Glomerular endothelial cell (primary cell): ENCODE measurements around the gene MYH16. TPM values are rescaled to one million over a fixed set of nuclear protein-coding genes. Genes with fewer than 3 reads are reported as not detected.
"Not testable (repeated sequence)": the region's sequence is repeated elsewhere in the genome, so short reads cannot be mapped to it uniquely, and the experiment has no call there.

Experiments
- DNase-seq: peaks from one replicate; pipeline ENCODE4 v3.0.0-alpha.2; 2011; ENCODE audit warnings: low read depth, low spot score; ENCODE audit errors: extremely low read depth
- total RNA-seq: library from RNA; depleted of rRNA; stranded (reverse); fragments of >200 nt; gene quantifications from 2 replicates; pipeline ENCODE4 v1.2.3, GENCODE V29; 2015

Gene MYH16
- total RNA-seq, 1 donor from 2014 or later, result 0.12 TPM

DNA sequence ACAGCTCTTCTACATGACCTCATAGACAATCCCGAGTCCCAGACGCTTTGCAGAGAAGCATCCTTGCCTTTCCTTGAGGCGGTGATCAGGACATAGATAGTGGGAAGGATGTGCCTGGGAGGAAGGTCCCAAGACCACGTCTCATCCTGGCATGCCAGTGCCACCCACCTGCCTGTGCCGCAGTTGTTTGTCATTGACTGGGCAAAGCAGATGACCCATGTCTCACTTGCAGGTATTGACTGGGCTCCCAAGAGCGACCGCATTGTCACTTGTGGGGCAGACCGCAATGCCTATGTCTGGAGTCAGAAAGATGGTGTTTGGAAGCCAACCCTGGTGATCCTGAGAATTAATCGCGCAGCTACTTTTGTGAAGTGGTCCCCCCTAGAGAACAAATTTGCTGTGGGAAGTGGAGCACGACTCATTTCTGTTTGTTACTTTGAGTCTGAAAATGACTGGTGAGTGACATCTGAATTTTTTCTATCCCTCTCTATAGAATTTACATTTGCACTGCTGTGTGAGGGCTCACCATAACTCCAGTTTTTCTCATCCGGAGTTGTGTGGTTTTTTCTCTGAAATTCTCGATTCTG is 71.5 kb downstream of the MYH16 start:
- no peak for DNase-seq

DNA sequence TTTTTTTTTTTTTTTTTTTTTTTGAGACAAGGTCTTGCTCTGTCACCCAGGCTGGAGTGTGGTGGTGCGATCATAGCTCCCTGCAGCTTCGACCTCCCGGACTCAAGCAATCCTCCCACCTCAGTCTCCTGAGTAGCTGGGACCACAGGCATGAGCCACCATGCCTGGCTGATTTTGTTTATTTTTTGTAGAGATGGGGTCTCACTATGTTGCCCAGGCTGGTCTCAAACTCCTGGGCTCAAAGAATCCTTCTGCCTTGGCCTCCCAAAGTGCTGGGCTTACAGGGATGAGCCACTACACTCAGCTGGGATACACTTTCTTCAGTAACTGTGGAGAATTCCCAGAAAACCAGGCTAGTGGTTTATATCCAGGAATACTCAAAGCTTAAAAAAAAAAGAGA is 78.0 kb downstream of the MYH16 start:
- not testable (repeated sequence) for DNase-seq

DNA sequence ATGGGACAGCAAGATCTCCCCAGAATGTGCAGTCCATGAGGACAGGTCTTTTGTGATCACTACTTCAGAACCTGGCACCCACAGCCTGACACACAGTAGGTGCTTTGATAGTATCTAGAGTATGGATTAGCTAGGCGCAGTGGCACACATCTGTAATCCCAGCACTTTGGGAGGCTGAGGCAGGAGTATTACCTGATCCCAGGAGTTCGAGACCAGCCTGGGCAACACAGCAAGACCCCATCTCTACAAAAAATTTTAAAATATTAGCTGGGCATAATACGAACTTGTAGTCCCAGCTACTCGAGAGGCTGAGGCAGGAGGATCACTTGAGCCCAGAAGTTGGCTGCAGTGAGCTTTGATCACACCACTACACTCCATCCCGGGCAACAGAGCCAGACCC is 79.6 kb downstream of the MYH16 start:
- DNase-seq, result no peak

- no peak for DNase-seq
These were observed 82.5 kb downstream of the MYH16 start for GRCh38 chr7:99355098-99355497.

GRCh38 chr7:99357701-99358490 is 85.3 kb downstream of the MYH16 start:
- no peak for DNase-seq

DNA sequence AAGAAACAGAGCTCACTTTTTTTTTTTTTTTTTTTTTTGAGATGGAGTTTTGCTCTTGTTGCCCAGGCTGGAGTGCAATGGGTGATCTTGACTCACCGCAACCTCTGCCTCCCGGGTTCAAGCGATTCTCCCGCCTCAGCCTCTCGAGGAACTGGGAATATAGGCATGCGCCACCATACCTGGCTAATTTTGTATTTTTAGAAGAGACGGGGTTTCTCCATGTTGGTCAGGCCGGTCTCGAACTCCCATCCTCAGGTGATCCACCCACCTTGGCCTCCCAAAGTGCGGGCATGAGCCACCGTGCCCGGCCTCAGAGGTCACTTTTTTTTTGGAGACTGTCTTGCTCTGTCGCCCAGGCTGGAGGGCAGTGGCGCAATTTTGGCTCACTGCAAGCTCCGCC is 85.9 kb downstream of the MYH16 start:
- DNase-seq, result not testable (repeated sequence)

GRCh38 chr7:99359465-99360154 is 87.0 kb downstream of the MYH16 start:
- DNase-seq, result no peak

Other genes with a start within 250 kb of the MYH16 start
- 17.3 and 25.0 TPM in 2 replicates for gene SMURF1, start 128.7 kb upstream of the MYH16 start, total RNA-seq
- gene KPNA7, start 64.7 kb upstream of the MYH16 start, total RNA-seq, result not detected in 2 replicates
- gene ARPC1A, start 53.1 kb downstream of the MYH16 start, total RNA-seq, result 160 and 225 TPM in 2 replicates
- 509 and 602 TPM in 2 replicates for gene ARPC1B, start 101.9 kb downstream of the MYH16 start, total RNA-seq
- gene PDAP1, start 135.8 kb downstream of the MYH16 start, total RNA-seq, result 105 and 109 TPM in 2 replicates
- gene BUD31, start 136.1 kb downstream of the MYH16 start, total RNA-seq, result 82.7 and 94.0 TPM in 2 replicates
- 7.6 and 14.3 TPM in 2 replicates for gene PTCD1, start 166.0 kb downstream of the MYH16 start, total RNA-seq
- 19.0 and 28.9 TPM in 2 replicates for gene CPSF4, start 166.1 kb downstream of the MYH16 start, total RNA-seq
- 876 and 1,855 TPM in 2 replicates for gene ATP5MF, start 193.3 kb downstream of the MYH16 start, total RNA-seq
- 4.7 and 11.4 TPM in 2 replicates for gene ZNF789, start 200.1 kb downstream of the MYH16 start, total RNA-seq
- 19.0 and 39.2 TPM in 2 replicates for gene ZNF394, start 227.4 kb downstream of the MYH16 start, total RNA-seq
- gene ZKSCAN5, start 231.8 kb downstream of the MYH16 start, total RNA-seq, result 8.8 and 11.7 TPM in 2 replicates